RPMI7951 (cell line): Measurements from ENCODE around the gene LINC01488. TPM values are rescaled to one million over a fixed set of nuclear protein-coding genes. Genes with fewer than 3 reads are reported as not detected.

Source experiments
- DNase-seq: peaks from one replicate; pipeline ENCODE4 v3.0.0-alpha.2; 2012; ENCODE audit warnings: low read depth
- total RNA-seq: library from RNA; depleted of rRNA; stranded (reverse); fragments of >200 nt; shearing (Covaris generic); gene quantifications from 2 replicates; pipeline ENCODE4 v1.2.3, GENCODE V29; 2014

The LINC01488 gene
- total RNA-seq, 1 experiment from 2014 or later, result not detected

DNA sequence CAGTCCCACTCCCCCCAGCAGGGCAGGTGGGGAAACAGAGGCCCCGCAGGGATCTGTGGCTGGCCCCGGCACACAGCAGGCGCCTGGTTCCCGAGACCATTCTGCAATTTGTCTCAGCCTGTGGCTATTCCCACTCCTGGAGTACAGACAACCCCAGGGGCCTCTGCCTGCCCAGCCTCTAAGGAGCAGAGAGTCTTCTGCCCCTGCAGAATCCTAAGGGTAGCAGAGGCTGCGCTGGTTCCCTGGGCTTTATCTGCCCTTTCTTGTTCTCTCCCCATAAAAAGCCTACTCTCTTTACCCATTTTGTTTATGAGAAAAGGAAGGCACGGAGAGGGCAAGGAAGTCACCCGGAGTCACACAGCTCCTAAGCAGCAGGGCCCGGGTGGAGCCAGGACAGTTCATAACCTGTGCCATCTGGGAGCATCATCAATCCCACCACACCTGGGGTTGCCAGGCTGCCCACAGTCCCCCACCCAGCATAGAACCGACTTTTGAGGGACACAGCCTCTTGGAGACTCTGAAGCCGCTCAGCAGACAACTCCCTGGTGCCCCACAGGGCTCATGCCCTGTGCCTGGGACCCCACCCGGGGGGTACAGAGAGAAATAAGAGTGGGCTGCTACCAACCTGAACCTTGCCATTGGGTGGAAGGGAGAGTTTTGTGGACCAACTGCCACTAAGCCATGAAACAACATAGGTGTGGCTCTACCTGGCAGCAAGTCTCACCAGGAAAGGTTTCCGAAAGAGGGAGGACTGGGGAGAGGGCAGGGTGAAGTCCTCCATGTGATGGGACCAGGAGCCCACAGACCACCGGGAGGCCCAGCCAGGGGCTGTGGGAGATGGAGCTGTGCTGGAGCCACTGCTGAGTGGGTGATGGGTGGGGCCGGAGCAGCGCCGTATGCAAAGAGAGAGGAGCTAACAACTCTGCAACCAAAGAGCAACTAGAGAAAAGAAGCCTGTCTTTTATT is 17.2 kb upstream of the LINC01488 start:
- no peak for DNase-seq

DNA sequence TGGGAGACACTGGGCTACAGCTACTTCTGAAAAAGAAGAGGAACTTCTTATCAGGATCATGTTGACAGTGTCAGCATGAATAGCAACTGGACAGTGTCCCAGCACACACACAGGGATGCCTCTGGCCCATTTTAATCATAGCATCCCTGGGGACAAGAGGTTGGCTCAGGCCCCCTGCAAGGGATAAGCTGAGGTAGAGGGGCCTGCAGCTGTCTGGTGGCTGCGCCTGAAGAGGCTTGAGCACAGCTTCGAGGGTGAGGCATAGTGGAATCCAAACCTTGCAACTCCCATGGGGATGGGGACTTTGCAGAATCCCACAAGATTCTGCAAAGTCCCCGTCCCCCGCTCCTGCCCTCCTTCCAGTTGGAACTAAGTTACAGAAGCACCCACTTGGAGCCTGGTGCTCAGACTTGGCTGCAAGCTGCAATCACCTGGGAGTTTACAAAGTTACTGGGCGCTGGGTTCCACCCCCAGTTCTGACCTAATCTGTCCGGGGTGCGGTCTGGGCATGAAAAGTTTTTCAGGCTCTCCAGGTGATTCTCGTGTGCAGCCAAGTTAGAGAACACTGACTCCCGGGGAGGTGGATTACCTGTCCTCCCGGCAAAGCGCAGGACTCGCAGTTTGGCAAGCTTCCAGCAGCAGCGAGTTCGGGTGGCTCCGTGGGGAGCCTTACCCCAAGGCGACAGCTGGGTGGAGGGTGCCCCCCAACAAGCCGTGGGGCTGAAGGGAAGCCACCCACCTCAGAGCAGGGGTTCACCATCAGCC is 16.0 kb upstream of the LINC01488 start:
- DNase-seq, result no peak

DNA sequence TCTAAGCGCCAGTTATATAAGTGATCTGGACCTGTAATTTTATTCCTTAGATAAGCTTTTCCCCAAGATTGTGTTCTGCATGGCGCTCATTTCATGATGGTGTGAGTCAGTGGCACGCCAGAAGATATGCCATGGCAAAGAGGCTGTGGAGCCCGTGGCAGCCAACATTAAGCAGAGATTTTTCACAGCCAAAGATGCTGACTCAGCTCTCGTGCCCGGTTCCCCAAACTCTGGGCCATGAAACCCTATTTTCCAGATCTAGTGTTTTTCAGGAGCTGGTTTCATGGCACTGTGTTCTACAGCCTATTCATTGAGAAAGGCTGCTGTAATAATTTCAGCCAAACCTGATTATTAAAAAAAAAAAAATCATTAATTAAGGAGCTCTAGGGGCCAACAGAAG is 15.4 kb upstream of the LINC01488 start:
- no peak for DNase-seq

DNA sequence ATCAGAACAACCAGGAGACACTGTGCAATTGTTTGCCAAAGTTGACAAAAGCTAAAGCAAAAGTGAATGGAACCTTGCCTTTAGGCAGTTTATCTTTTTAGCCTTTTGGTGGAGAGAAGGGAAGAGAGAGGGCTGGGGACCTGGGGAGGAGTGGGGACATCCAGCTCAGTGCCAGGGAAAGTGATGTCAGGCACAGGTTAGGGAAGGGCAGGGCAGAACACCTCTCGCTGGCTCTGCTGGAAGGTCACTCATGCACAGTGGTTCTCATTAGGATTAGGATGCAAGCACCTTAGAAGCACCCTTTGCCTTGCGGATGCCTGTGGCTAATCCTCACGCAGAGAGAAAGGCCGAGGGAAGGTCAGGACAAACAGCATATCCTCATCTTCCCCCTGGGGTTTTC is 14.3 kb upstream of the LINC01488 start:
- DNase-seq, result no peak

DNA sequence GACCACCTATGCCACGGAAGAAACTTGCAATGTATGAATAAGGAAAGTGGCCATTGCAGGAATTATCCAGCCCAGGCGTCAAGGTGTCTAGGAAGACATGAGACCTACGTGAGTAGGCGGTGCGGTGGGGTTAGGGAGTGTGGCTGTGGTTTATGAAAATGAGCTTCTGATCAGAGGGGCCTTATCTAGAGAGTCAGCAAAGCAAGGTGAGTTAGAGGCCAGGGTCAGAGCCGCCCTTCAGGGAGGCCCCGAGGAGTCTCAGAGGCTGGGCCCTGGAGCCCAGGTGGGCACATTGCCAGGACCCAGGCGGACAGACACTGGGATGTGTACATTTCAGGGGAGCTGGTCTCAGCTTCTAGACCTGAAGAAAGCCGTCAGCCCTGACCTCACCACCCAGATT is 13.8 kb upstream of the LINC01488 start:
- no peak for DNase-seq

DNA sequence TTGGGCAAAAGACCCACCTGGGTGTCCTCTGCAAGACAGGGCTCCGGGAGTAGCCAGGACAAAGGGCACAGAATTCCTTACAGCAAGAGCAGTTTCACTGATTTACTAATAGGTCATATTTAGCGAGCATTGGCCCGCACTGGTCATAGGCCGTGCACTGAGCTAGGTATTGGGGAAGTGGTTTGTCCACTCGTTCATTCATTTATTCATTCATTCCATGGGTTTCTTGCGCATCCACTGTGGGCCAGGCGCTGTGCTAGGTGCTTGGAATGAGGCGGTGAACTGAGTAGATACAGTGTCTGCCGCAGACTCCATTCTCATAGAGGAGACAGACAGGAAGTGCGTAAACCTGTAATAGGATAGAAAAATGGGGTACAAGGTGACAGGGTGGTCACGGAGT is 13.2 kb upstream of the LINC01488 start:
- DNase-seq, result no peak

DNA sequence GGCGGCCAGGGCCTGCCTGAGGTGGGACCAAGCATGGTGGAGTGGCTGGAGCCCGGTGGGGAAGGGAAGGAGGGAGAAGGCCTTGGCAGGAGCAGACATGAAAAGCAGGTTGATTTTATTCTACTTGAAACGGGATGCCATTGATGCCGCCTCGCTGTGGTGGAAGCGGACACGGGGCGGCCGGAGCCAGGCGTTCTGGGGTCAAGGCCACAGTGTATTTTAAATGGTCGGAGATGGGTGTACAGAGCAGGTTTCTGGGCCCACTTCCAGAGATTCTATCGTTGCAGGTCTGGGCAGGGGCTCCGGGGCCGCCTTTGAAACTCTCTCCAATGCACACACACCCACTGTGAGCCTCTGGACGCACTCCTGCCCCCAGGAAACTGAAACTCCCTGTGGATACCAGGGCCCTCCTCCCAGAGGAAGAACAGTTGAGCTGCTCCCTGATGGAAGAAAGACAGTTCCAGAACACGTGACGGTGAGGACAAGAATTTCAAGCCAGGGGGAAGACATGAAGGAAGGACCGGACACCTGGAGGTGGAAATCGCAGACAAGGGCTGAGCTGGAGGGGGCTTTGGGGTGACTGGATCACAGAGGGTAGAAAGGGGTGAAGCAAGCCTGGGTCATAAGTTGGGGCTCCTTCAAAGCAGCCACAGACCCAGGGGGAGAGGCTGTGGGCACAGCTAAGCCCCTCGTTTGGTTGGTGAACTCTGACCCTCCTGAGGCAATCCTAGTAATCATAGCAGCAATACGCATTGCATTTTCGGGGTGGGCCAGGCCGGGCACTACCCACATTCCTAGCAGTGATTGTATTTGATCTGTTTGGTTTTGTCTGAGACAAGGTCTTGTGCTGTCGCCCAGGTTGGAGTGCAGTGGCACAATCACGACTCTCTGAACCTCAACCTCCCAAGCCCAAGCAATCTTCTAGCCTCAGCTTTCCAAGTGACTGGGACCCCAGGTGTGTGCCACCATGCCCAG is 12.3 kb upstream of the LINC01488 start:
- DNase-seq, result no peak

DNA sequence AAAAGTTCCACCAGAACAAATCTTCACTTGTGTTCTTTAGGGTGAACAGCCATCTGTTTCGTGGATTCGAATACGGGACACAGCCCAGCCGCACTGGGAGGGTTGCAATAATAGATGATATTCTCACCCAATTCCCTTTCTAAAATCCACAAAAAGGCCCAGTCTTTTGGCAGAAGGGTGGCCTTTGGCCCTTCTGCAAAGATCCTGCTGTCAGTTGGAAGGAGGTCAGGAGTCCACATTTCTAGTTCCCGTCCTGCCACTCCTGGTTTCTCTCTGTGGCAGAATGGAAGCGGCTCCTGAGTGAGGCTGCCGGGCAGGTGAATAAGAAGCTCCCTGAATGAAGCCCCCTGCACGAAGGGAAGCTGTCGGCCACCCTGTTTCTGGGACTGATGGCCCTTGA is 11.2 kb upstream of the LINC01488 start:
- DNase-seq, result no peak

DNA sequence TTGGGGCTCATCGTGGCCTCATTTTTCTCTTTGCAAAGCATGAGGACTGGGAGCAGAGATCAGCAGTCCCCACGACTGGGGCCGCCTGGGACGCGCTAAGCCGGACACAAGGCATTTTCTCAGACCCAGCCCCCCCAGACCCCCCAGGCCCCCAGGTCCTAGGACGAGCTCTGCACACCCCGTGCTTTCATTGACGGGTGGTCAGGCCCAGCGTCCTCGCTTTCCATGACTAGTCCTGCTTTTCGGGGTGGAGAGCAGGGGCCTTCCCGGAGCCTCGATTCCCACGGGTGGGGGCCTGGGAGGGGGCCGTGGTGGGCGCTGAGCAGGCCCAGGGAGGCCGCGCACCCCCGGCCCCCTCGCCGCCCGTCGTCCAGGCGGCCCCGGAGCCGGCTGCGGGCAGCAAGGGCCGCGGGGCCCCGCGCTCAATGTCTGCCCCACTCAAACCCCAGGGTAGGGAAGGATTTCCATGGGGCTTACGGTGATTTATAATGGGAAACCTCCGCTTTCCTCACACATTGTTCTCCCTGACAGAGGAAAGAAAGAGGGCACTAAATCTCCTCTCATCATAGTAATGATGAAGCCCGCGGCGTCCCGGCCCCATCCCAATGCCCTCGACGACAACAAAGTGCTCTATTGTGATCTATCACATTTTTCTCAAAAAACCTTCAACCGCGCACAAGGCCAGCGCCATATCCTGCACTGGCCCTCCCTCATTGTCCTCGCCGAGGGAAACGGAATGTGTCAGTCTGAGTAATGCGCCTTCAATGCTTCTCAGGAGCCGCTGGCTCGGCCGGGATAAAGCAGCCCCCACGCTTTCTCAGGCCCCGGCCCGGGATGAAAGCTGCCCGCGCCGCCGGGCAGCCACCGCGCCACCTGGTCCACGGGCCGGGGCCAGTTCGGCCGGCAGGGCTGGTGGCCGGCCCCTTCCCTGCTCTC is 10.4 kb upstream of the LINC01488 start:
- peak; percentile 79 for DNase-seq

DNA sequence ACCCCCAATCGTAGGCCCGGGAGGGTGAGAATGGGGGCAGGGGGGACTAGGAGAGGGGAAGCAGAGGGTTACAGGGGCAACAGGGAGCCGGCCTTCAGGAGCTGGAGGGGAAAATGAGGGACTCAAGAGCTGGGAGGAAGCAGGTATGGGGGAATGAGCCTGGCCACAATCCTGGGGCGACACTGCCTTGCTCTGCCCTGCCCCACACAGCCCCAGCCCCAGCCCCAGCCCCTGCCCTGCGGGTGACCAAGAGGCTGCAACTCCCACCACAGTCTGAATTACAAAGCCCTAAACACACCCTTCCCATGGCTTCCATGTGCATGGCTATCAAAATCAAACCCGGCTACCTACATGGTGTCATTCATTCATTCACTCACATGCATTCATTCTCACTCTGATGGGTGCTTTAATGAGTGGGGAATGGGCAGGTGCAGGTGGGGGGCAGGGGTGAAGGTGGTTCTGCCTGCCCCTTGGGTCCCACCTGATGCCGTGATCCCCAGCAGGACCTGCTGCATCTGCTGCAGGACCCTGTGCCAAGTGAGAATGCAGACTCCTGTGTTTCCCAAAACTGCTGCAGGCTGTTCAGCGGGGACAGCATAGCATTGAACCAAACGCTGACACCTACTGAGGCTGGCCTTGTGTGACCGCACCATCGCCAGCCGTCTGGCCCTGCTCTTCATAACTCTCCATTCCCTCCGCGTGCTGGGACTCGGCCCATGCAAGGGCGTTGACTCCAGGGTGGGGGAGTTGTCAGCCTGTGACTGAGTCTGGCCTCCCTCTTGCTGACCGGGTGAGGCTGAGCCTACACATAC is 9.5 kb upstream of the LINC01488 start:
- no peak for DNase-seq

DNA sequence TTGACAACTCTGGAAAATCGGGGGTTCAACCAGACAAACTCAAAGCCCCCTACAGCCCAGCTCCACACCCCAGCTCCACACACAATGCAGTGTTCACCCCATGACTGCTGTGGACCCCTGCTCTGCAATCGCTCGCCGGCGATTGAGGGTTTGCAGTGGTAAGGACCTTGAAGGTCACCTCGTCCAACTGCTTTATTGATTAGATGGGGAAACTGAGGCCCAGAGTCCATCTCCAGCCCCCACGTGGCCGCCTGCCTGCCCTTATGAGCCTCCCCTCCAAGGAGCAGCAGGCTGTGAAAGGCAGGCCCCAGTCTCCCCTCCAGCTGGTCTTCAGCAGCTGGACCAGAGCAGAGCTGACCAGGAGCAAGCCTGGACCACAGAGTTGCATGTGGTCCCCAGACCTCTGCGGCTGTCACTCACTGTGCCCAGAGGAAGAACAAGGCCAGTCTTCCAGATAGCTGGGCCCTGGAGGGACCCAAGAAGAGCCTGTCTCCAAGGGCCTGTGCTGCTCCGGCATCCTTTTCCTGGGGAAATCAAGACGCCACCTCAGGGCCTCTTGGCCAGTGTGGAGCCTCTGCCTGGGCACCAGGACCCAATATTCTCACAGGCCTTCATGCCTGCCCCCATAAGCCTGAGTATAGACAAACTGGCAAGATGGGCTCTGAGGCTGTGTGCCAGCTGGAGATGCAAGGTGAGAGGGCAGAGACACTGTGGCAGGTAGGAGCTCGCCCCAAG is 8.8 kb upstream of the LINC01488 start:
- no peak for DNase-seq

DNA sequence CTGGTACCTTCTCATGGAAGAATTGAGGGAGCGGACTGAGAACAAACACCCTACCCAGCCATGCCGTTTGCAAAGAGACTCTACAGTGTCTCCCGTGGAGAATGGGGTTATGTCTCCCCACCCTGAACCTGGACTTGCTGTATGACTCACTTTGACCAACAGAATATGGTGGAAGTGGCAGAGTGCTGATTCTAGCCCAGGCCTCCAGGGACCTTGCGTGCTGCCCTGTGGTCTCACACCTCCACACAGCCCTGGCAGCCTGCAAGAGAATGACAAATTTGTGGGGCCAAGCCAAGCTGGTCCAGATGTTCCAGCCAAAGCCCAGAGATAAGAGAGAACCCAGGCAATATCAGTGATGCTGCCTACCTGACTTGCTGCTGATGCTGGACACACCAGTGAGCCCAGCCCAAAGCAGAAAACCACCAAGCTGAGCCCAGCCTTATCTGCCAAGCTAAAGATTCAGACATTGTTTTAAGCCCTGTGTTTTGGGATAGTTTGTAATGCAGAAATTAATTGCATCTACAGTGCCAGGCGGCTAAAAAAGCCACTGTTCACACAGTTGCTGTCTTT is 8.1 kb upstream of the LINC01488 start:
- DNase-seq, result peak; percentile 14

DNA sequence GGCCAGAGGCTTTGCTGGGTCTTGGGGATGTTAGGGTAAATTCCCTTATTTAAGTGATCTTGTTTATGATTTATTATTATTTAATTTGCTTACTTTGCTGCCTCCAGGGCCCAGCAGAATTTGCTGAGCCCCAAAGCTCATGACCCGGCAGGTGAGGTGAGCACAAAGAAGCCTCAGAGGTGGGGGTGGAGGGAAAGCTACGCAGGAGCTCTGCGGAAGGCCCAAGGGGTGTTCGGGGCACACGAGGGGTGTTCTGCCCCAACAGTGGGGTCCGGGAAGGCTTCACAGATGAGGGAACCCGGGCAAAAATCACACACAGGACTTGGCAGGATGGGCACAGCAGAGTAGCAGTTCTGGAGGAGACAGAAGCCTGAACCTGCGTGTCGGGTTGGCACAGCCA is 6.7 kb upstream of the LINC01488 start:
- no peak for DNase-seq

DNA sequence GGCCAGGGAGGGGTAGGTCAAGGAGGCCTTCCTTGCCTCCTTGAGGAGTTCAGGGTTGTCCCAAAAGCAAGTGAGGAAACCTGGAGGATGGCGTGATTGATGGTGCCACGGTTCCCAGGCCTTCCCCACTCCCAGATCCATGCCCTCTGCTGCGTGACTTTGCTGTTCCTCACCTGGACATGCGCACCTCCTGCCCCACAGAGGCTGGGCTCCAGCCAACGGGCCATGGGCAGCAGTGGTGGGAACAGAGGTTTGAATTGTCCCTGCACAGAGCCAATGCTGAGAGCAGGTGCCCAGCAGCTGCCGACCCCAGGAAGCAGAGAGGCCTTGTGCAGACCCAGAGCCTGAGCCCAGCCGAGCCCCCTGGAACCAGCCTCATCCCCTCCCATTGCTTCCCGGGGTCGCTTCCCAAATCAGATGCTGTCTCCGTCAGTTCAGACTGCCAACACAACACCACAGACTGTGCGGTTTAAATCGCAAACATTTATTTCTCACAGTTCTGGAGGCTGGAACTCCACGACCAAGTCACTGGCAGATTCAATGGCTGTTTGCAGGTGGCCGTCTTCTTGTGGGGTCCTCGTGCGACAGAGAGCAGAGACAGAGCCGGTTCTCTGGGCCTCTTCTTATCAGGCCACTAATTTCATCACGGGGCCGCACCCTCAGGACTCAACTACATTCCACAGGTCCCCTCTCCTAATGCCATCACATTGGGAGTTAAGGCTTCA is 6.2 kb upstream of the LINC01488 start:
- DNase-seq, result no peak

DNA sequence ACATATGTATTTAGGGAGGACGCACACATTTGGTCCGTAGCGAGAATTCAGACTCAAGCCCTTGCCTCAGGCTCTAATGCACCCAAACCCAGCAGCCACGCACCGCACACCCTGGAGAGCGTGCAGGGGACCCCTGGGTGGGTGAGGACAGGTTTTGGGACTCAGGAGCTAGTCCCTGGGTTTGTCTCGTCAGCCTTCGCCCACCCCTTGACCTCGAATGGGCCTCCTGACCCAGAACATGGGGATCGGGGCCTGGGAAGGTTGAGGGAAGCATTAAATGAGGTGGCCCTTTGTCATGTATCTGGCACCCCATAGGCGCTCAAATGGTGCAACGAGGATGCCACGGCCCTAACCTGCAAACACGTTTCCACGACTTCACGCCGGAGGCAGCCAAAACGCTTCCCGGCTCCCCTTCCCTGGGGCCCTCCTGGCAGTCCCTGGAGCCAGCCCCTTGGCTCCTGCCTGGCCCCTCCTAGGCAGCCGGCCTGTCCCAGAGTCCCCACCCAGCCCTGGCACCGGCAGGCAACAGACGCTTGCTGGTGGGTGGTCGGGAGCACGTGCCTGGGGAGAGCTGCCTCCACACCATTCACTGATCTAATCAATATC is 5.5 kb upstream of the LINC01488 start:
- no peak for DNase-seq

DNA sequence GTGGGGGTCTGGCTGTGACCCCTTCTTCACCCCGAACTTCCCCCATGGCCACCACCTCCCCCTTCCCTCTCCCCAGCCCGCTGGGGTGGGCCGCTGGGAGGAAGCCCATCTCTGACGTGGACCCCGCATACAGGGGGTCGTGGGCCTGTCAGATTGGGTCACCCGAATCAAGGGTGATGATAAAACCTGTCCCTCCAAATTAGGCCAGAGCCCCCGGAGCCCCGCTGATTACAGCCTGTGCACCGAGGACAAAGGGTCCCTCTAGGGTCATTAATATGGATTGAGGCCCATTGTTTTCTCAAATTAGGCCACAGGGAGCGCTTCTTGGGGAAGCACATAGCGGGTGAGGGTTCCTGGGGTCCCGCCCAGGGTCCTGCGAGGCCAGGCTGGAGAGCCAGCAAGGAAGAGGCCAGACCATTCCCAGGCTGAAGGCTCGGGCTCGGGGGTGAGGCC is 4.9 kb upstream of the LINC01488 start:
- no peak for DNase-seq

DNA sequence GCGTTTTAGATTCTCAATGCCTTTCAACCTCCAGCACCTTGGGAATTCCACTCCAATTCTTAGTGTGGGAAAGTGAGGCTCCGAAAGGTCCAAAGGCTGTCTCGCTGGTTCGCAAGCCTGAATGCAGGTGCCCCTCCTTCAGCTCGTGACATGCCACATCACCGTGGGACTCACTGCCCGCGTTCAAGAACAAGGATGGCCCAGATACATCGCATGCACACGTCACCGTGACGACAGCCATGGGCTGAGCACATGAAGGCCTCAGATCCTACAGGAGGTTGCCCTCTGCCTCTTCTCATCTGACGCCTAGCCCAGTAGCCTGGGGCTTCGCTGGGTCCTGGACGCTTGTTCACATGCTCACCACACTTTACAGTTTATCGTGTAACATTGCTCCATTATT is 4.4 kb upstream of the LINC01488 start:
- DNase-seq, result no peak
